Type B pancreatic cell (in vitro differentiated cells): ENCODE data around the gene NF2. TPM values are rescaled to one million over a fixed set of nuclear protein-coding genes. Genes with fewer than 3 reads are reported as not detected.
A peak's percentile ranks its signal among the peaks of the same experiment; 100 is the strongest.

Experiments used
- DNase-seq: peaks from one replicate; pipeline ENCODE4 v3.0.0; 2021; ENCODE audit warnings: mixed read lengths; ENCODE audit not compliant: unreplicated experiment; ENCODE audit errors: extremely low spot score
- H3K27ac Mint-ChIP-seq: 2 replicates; pipeline ENCODE4 v1.8.0; 2021; ENCODE audit warnings: mild to moderate bottlenecking, mixed read lengths
- H3K27me3 Mint-ChIP-seq: 2 replicates; pipeline ENCODE4 v1.8.0; 2021; ENCODE audit warnings: mixed read lengths
- H3K36me3 Mint-ChIP-seq: 2 replicates; pipeline ENCODE4 v1.8.0; 2021; ENCODE audit warnings: mixed read lengths
- H3K4me1 Mint-ChIP-seq: one replicate; pipeline ENCODE4 v1.8.0; 2021; ENCODE audit warnings: mixed read lengths; ENCODE audit not compliant: unreplicated experiment
- H3K4me3 Mint-ChIP-seq: 2 replicates; pipeline ENCODE4 v1.8.0; 2021; ENCODE audit warnings: mild to moderate bottlenecking, mixed read lengths
- H3K9me3 Mint-ChIP-seq: 2 replicates; pipeline ENCODE4 v1.8.0; 2021; ENCODE audit warnings: mixed read lengths
- CTCF ChIP-seq: fragments of 200-600 bp; sonication (generic); conservative IDR thresholded peaks from 2 replicates; pipeline ENCODE4 v1.5.0; 2021; ENCODE audit warnings: antibody characterized with exemption, mild to moderate bottlenecking
- total RNA-seq: library from RNA; stranded (reverse); gene quantifications from 2 replicates; pipeline ENCODE4 v1.2.1, GENCODE V29; 2021; ENCODE audit warnings: low replicate concordance

NF2 gene
- total RNA-seq, 1 donor from 2014 or later = 45.6 TPM

- no peak overlapping the region for H3K4me3 Mint-ChIP-seq
- peak; percentile 79 for TF ChIP-seq CTCF
- H3K27me3 Mint-ChIP-seq = peaks cover 6% of the 10 kb centered on the region
- H3K9me3 Mint-ChIP-seq = no peaks in the 10 kb centered on the region
- DNase-seq = no peak
- peaks cover 18% of the 10 kb centered on the region for H3K4me1 Mint-ChIP-seq
- peaks cover 13% of the 10 kb centered on the region for H3K36me3 Mint-ChIP-seq
- H3K27ac Mint-ChIP-seq = no peak overlapping the region
Observed at GRCh38 chr22:29635734-29636357, 32.4 kb downstream of the NF2 start.

- no peak for DNase-seq
Observed at GRCh38 chr22:29636751-29637150, 33.3 kb downstream of the NF2 start.

GRCh38 chr22:29637181-29637580 lies 33.7 kb downstream of the NF2 start:
- peaks cover 23% of the 10 kb centered on the region for H3K36me3 Mint-ChIP-seq
- no peak overlapping the region for H3K4me3 Mint-ChIP-seq
- DNase-seq = no peak
- H3K9me3 Mint-ChIP-seq = no peaks in the 10 kb centered on the region
- no peak overlapping the region for H3K27ac Mint-ChIP-seq
- H3K27me3 Mint-ChIP-seq = peaks cover 3% of the 10 kb centered on the region
- no peak for TF ChIP-seq CTCF
- H3K4me1 Mint-ChIP-seq = peaks cover 22% of the 10 kb centered on the region

More at GRCh38 chr22:29636751-29637150, 33.3 kb downstream of the NF2 start:
- H3K9me3 Mint-ChIP-seq = no peaks in the 10 kb centered on the region
- peaks cover 20% of the 10 kb centered on the region for H3K4me1 Mint-ChIP-seq
- no peak overlapping the region for H3K27ac Mint-ChIP-seq
- no peak for TF ChIP-seq CTCF
- peaks cover 19% of the 10 kb centered on the region for H3K36me3 Mint-ChIP-seq
- peaks cover 5% of the 10 kb centered on the region for H3K27me3 Mint-ChIP-seq
- no peak overlapping the region for H3K4me3 Mint-ChIP-seq

- TF ChIP-seq CTCF = no peak
Observed at GRCh38 chr22:29638678-29639077, 35.2 kb downstream of the NF2 start.

DNA sequence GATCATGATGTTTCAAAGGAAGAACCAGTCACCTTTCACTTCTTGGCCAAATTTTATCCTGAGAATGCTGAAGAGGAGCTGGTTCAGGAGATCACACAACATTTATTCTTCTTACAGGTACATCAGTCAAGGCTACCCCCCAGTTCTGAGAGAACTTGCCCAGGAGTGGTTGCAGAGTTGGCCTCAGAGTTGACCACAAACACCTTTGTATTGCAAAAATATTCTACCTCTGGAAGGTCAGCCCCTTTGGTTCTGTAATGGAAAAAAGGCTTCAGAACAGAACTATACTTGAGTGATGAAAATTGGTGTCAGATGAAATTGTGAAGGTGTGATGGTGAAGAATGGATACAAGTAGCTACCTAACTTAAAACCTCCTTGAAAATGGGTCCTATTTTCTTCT lies 35.7 kb downstream of the NF2 start:
- Mint-ChIP-seq H3K9me3 (no peaks in the 10 kb centered on the region), H3K27me3 (peaks cover 3% of the 10 kb centered on the region), H3K27ac (no peak overlapping the region), H3K36me3 (peaks cover 31% of the 10 kb centered on the region), H3K4me3 (no peak overlapping the region), H3K4me1 (peaks cover 22% of the 10 kb centered on the region)
- DNase-seq = no peak
- no peak for TF ChIP-seq CTCF

More at GRCh38 chr22:29638678-29639077, 35.2 kb downstream of the NF2 start:
- H3K9me3 Mint-ChIP-seq = no peaks in the 10 kb centered on the region
- H3K4me3 Mint-ChIP-seq = no peak overlapping the region
- H3K4me1 Mint-ChIP-seq = peaks cover 22% of the 10 kb centered on the region
- peaks cover 3% of the 10 kb centered on the region for H3K27me3 Mint-ChIP-seq
- DNase-seq = no peak
- no peak overlapping the region for H3K27ac Mint-ChIP-seq
- peaks cover 31% of the 10 kb centered on the region for H3K36me3 Mint-ChIP-seq
